ENCODE measurements around the gene NRP1. TPM values are rescaled to one million over a fixed set of nuclear protein-coding genes. Genes with fewer than 3 reads are reported as not detected.
"Not testable (repeated sequence)": the region's sequence is repeated elsewhere in the genome, so short reads cannot be mapped to it uniquely, and the experiment has no call there.

NRP1 gene
- total RNA-seq, result 197 and 222 TPM in 2 replicates

- no peak for TF ChIP-seq CTCF (IDR thresholded peaks at IDR 0.05; ENCODE audit: insufficient read depth, low read depth, low read length)
These were observed at the start of gene NRP1 for GRCh38 chr10:33334153-33334804. NRP1 (minus strand) TSS chr10:33334667; CDS start chr10:33334382, 285 bp downstream.

GRCh38 chr10:33384201-33384600 lies 49.7 kb upstream of the NRP1 start:
- DNase-seq (ENCODE audit: low read depth); H3K4me3 ChIP-seq (ENCODE audit: low read depth, low read length): not testable (repeated sequence)

More at GRCh38 chr10:33334153-33334804, at the start of gene NRP1:
- peak within 1 kb of the TSS; percentile 88 for H3K4me3 ChIP-seq (ENCODE audit: low read depth, low read length)
- DNase-seq (ENCODE audit: low read depth), result peak; percentile 21

GRCh38 chr10:33382921-33383713 lies 48.6 kb upstream of the NRP1 start:
- H3K4me3 ChIP-seq (ENCODE audit: low read depth, low read length), result no peak overlapping the region
- no peak for DNase-seq (ENCODE audit: low read depth)
- no peak for TF ChIP-seq CTCF (IDR thresholded peaks at IDR 0.05; ENCODE audit: insufficient read depth, low read depth, low read length)

GRCh38 chr10:33382216-33382600 lies 47.7 kb upstream of the NRP1 start:
- H3K4me3 ChIP-seq (ENCODE audit: low read depth, low read length), result no peak overlapping the region
- no peak for DNase-seq (ENCODE audit: low read depth)
- no peak for TF ChIP-seq CTCF (IDR thresholded peaks at IDR 0.05; ENCODE audit: insufficient read depth, low read depth, low read length)

- DNase-seq (ENCODE audit: low read depth), result peak; percentile 80
- no peak overlapping the region for H3K4me3 ChIP-seq (ENCODE audit: low read depth, low read length)
- TF ChIP-seq CTCF (IDR thresholded peaks at IDR 0.05; ENCODE audit: insufficient read depth, low read depth, low read length), result no peak
These were observed 47.2 kb upstream of the NRP1 start for GRCh38 chr10:33381451-33382215.

GRCh38 chr10:33377658-33378025 lies 43.2 kb upstream of the NRP1 start:
- TF ChIP-seq CTCF (IDR thresholded peaks at IDR 0.05; ENCODE audit: insufficient read depth, low read depth, low read length), result no peak
- H3K4me3 ChIP-seq (ENCODE audit: low read depth, low read length), result no peak overlapping the region
- peak; percentile 40 for DNase-seq (ENCODE audit: low read depth)
